ENCODE measurements around the gene CALCOCO1.
"Not testable (repeated sequence)": the region's sequence is repeated elsewhere in the genome, so short reads cannot be mapped to it uniquely, and the experiment has no call there.

Gene CALCOCO1

DNA sequence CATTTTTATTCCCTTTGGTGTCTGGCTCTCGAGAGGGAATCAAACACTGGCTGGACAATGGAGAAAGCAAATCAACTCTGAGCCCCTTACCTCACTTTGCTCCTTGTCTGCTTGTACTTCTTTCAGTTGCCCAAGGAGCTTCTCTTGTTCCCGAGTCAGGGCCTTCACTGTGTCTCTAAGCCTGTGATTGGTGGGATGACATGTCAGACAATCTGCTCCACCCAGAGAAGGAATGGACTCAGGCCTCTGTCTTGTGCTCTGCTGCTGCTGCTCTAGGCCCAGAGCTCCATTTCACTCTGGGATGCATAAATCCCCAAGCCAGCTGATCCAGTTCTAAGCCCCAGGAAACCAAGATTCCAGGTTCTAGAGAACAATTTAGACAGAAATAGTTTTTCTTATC lies 7.6 kb downstream of the CALCOCO1 start:
- DNase-seq (ENCODE audit: low read depth, low spot score), result no peak
- peaks cover 2% of the 10 kb centered on the region for H3K4me1 ChIP-seq (ENCODE audit: insufficient read depth, insufficient read length)
- no peak overlapping the region for H3K9ac ChIP-seq (ENCODE audit: insufficient read length, low read depth)
- no peaks in the 10 kb centered on the region for H3K9me3 ChIP-seq (ENCODE audit: insufficient read depth, low read length)
- peaks cover 33% of the 10 kb centered on the region for H3K36me3 ChIP-seq (ENCODE audit: insufficient read depth, insufficient read length, low read length)
- no peaks in the 10 kb centered on the region for H3K27me3 ChIP-seq (ENCODE audit: insufficient read depth, insufficient read length)
- no peak overlapping the region for H3K4me3 ChIP-seq (ENCODE audit: insufficient read length, low read depth)
- TF ChIP-seq ZNF274 (IDR thresholded peaks at IDR 0.05; ENCODE audit: low read depth, low read length), result no peak
- no peak for TF ChIP-seq SUZ12 (IDR thresholded peaks at IDR 0.05; ENCODE audit: extremely low read depth, insufficient read depth, insufficient read length)
- TF ChIP-seq YY1 (IDR thresholded peaks at IDR 0.05; ENCODE audit: insufficient read depth, insufficient read length), result no peak

DNA sequence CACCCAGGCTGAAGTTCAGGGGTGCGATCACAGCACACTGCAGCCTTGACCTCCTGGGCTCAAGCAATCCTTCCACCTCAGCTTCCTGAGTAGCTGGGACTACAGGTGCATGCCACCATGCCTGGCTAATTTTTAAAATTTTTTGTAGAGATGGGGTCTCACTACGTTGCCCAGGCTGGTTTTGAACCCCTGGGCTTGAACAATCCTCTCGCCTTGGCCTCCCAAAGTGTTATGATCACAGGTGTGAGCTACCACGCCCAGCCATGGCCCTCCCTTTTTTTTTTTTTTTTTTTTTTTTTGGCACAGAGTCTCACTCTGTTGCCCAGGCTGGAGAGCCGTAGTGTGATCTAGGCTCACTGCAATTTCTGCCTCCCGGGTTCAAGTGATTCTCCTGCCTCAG lies 8.7 kb downstream of the CALCOCO1 start:
- not testable (repeated sequence) for H3K9me3 ChIP-seq (ENCODE audit: insufficient read depth, low read length); H3K9ac ChIP-seq (ENCODE audit: insufficient read length, low read depth); DNase-seq (ENCODE audit: low read depth, low spot score); H3K27me3 ChIP-seq (ENCODE audit: insufficient read depth, insufficient read length); H3K4me3 ChIP-seq (ENCODE audit: insufficient read length, low read depth); H3K4me1 ChIP-seq (ENCODE audit: insufficient read depth, insufficient read length)
- peaks cover 32% of the 10 kb centered on the region for H3K36me3 ChIP-seq (ENCODE audit: insufficient read depth, insufficient read length, low read length)

DNA sequence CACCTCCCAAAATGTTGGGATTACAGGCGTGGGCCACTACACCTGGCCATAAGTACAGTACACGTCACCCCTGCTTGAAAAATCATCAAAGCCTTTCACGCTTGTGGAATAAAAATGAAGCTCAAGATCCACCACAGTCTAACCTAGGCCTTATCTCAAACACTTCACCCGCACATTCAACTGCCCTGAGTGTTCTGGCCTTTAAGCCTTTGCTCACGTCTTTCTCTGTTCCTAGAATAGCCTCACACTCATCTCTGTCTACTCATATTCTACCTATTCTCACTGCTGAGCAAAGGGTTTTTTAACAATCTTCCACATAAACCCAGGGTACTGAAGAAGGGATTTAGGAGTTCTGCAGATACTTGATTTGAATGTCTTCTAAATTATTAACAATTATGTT lies 9.9 kb downstream of the CALCOCO1 start:
- Histone ChIP-seq H3K36me3 (ENCODE audit: insufficient read depth, insufficient read length, low read length) (peaks cover 32% of the 10 kb centered on the region), H3K4me1 (ENCODE audit: insufficient read depth, insufficient read length) (no peaks in the 10 kb centered on the region)

DNA sequence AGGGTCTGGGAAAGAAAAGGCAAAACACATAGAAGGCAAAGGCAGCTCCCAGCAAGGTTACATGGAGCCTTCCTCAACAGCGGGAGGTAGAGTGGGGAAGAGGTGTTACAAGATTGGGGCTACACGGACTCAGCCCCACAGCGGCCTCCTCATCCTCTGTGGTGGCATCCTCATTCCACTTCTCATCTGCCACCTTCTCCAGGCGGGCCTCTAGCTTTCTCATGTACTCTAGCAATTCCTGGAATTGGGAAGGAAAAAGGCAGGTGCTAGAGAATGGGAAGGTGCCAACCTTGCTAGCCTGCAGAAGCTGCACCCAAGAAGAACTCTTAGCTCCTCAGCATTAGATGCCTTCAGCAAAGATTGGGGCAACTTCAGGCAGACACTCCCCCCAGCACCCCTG lies 13.2 kb downstream of the CALCOCO1 start:
- TF ChIP-seq YY1 (IDR thresholded peaks at IDR 0.05; ENCODE audit: insufficient read depth, insufficient read length) (no peak), ZNF274 (IDR thresholded peaks at IDR 0.05; ENCODE audit: low read depth, low read length) (no peak), SUZ12 (IDR thresholded peaks at IDR 0.05; ENCODE audit: extremely low read depth, insufficient read depth, insufficient read length) (no peak)
- no peak for DNase-seq (ENCODE audit: low read depth, low spot score)
- no peak overlapping the region for H3K4me3 ChIP-seq (ENCODE audit: insufficient read length, low read depth)
- peaks cover 25% of the 10 kb centered on the region for H3K36me3 ChIP-seq (ENCODE audit: insufficient read depth, insufficient read length, low read length)
- peaks cover 4% of the 10 kb centered on the region for H3K4me1 ChIP-seq (ENCODE audit: insufficient read depth, insufficient read length)
- H3K9ac ChIP-seq (ENCODE audit: insufficient read length, low read depth), result no peak overlapping the region
- peaks cover 5% of the 10 kb centered on the region for H3K27me3 ChIP-seq (ENCODE audit: insufficient read depth, insufficient read length)
- H3K9me3 ChIP-seq (ENCODE audit: insufficient read depth, low read length), result no peaks in the 10 kb centered on the region

More for the DNA sequence above, 9.9 kb downstream of the CALCOCO1 start:
- Histone ChIP-seq H3K9ac (ENCODE audit: insufficient read length, low read depth) (no peak overlapping the region), H3K27me3 (ENCODE audit: insufficient read depth, insufficient read length) (no peaks in the 10 kb centered on the region), H3K9me3 (ENCODE audit: insufficient read depth, low read length) (no peaks in the 10 kb centered on the region), H3K4me3 (ENCODE audit: insufficient read length, low read depth) (no peak overlapping the region)
- DNase-seq (ENCODE audit: low read depth, low spot score), result no peak
- no peak for TF ChIP-seq YY1 (IDR thresholded peaks at IDR 0.05; ENCODE audit: insufficient read depth, insufficient read length)
- TF ChIP-seq ZNF274 (IDR thresholded peaks at IDR 0.05; ENCODE audit: low read depth, low read length), result no peak
- TF ChIP-seq SUZ12 (IDR thresholded peaks at IDR 0.05; ENCODE audit: extremely low read depth, insufficient read depth, insufficient read length), result no peak

DNA sequence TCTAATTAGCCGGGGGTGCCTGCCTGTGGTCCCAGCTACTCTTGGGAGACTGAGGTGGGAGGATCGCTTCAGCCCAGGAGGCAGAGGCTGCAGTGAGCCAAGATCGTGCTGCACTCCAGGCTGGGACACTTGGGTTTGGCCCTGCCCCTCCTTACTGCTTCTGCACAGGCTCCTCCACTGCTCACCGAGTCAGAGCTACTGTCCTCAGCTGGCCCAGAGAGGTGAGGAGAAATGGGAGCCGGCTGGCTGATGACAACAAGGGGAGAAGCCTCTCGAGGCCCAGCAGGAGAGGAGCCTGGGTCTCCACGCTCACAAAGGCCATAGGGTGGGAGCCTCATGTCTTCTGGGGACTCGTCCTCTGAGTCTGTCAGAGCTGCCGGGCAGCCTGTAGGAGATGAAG lies 13.7 kb downstream of the CALCOCO1 start:
- DNase-seq (ENCODE audit: low read depth, low spot score), result no peak
- Histone ChIP-seq H3K9ac (ENCODE audit: insufficient read length, low read depth) (no peak overlapping the region), H3K9me3 (ENCODE audit: insufficient read depth, low read length) (no peaks in the 10 kb centered on the region), H3K36me3 (ENCODE audit: insufficient read depth, insufficient read length, low read length) (peaks cover 25% of the 10 kb centered on the region), H3K4me3 (ENCODE audit: insufficient read length, low read depth) (no peak overlapping the region), H3K27me3 (ENCODE audit: insufficient read depth, insufficient read length) (peaks cover 9% of the 10 kb centered on the region), H3K4me1 (ENCODE audit: insufficient read depth, insufficient read length) (peaks cover 4% of the 10 kb centered on the region)
- TF ChIP-seq SUZ12 (IDR thresholded peaks at IDR 0.05; ENCODE audit: extremely low read depth, insufficient read depth, insufficient read length) (no peak), YY1 (IDR thresholded peaks at IDR 0.05; ENCODE audit: insufficient read depth, insufficient read length) (no peak), ZNF274 (IDR thresholded peaks at IDR 0.05; ENCODE audit: low read depth, low read length) (no peak)

DNA sequence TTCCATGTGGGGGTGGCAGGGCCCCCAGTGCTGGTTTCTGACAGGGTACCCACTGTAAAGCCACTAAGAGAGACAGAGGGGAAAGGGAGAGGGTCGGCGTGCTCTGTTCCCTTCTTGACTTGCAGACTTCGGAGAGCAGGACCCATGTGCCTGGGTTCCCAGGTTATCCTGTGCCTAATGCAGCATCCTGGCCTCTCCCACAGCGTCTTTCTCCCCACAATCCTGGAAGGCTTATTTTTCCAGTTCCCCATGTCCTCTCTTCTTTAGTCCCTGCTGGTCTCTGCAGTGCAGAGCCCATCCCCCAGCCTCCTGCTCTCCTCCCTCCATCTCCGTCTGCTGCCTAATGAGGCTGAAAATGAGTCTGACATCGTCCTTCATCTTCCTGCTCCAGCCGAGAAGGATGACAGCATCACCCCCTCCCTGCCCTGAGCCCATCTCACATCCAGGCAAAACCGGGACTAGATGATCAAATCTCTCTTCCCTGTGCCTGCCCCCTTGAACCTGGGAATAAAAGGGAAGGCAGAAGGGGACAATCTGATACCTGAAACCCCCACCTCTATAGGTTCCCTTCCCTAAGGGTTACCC lies 15.1 kb downstream of the CALCOCO1 start:
- no peak for DNase-seq (ENCODE audit: low read depth, low spot score)
- H3K36me3 ChIP-seq (ENCODE audit: insufficient read depth, insufficient read length, low read length), result peaks cover 21% of the 10 kb centered on the region
- H3K4me1 ChIP-seq (ENCODE audit: insufficient read depth, insufficient read length), result peaks cover 4% of the 10 kb centered on the region
- peaks cover 11% of the 10 kb centered on the region for H3K27me3 ChIP-seq (ENCODE audit: insufficient read depth, insufficient read length)
- H3K9ac ChIP-seq (ENCODE audit: insufficient read length, low read depth), result no peak overlapping the region
- no peak overlapping the region for H3K4me3 ChIP-seq (ENCODE audit: insufficient read length, low read depth)
- no peaks in the 10 kb centered on the region for H3K9me3 ChIP-seq (ENCODE audit: insufficient read depth, low read length)
- TF ChIP-seq SUZ12 (IDR thresholded peaks at IDR 0.05; ENCODE audit: extremely low read depth, insufficient read depth, insufficient read length) (no peak), YY1 (IDR thresholded peaks at IDR 0.05; ENCODE audit: insufficient read depth, insufficient read length) (no peak), ZNF274 (IDR thresholded peaks at IDR 0.05; ENCODE audit: low read depth, low read length) (no peak)

DNA sequence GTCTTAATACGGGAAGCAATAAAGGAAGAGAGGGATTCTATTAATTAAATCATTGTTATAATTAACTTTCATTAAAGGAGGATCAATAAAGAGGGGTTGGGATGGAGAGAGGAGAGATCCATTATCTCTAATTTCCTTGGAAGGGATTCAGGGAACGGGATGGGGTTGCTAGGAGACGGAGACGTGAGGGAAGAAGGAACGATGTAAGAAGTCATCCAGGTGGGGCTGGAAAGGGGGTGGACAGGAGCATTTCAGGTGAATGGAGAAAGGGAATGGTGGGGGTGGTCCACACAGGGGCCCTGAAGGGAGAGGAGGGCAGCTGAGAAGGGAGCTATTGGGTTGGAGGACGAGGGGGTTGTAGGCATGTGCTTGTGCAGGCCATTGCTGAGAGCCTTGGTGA lies 17.2 kb downstream of the CALCOCO1 start:
- DNase-seq (ENCODE audit: low read depth, low spot score), result no peak
- H3K9me3 ChIP-seq (ENCODE audit: insufficient read depth, low read length), result no peaks in the 10 kb centered on the region
- no peak overlapping the region for H3K9ac ChIP-seq (ENCODE audit: insufficient read length, low read depth)
- H3K4me3 ChIP-seq (ENCODE audit: insufficient read length, low read depth), result no peak overlapping the region
- H3K36me3 ChIP-seq (ENCODE audit: insufficient read depth, insufficient read length, low read length), result peaks cover 16% of the 10 kb centered on the region
- H3K4me1 ChIP-seq (ENCODE audit: insufficient read depth, insufficient read length), result peaks cover 4% of the 10 kb centered on the region
- TF ChIP-seq YY1 (IDR thresholded peaks at IDR 0.05; ENCODE audit: insufficient read depth, insufficient read length) (no peak), SUZ12 (IDR thresholded peaks at IDR 0.05; ENCODE audit: extremely low read depth, insufficient read depth, insufficient read length) (no peak), ZNF274 (IDR thresholded peaks at IDR 0.05; ENCODE audit: low read depth, low read length) (no peak)
- H3K27me3 ChIP-seq (ENCODE audit: insufficient read depth, insufficient read length), result peaks cover 11% of the 10 kb centered on the region
